Heart right ventricle (tissue), 16 donors: ENCODE results near the gene C2. TPM values are rescaled to one million over a fixed set of nuclear protein-coding genes. Genes with fewer than 3 reads are reported as not detected.
A peak's percentile ranks its signal among the peaks of the same experiment; 100 is the strongest.

Source experiments
- ATAC-seq, 8 donors: fragments of 200-7000 bp; cut with Tn5 transposase; one replicate each; pipeline ENCODE4 v1.9.1; 2020; ENCODE audit warnings: mild to moderate bottlenecking in 8 of 8, moderate library complexity in 8 of 8, moderate number of reproducible peaks in 1 of 8
- DNase-seq, 2 donors: peaks; one replicate each; pipeline ENCODE4 v3.0.0-alpha.2; 2020
- H3K27ac ChIP-seq, 10 donors: fragments of 200-600 bp; sonication (generic) in 2 of 10; one replicate each; pipeline versions ENCODE4 v1.5.0 to v1.8.0; 2020 to 2022; ENCODE audit warnings: mild to moderate bottlenecking in 3 of 10
- H3K27me3 ChIP-seq, 7 donors: fragments of 200-600 bp; one replicate each; pipeline ENCODE4 v1.8.0; 2021 to 2022; ENCODE audit warnings: mild to moderate bottlenecking in 2 of 7
- H3K36me3 ChIP-seq, 9 donors: fragments of 200-600 bp; sonication (generic) in 1 of 9; one replicate each; pipeline versions ENCODE4 v1.5.0 to v1.8.0; 2020 to 2022; ENCODE audit warnings: mild to moderate bottlenecking in 2 of 9
- H3K4me1 ChIP-seq, 9 donors: fragments of 200-600 bp; sonication (generic) in 1 of 9; one replicate each; pipeline versions ENCODE4 v1.5.0 to v1.8.0; 2020 to 2022; ENCODE audit warnings: mild to moderate bottlenecking in 4 of 9
- H3K4me3 ChIP-seq, 10 donors: fragments of 200-600 bp; sonication (generic) in 2 of 10; one replicate each; pipeline versions ENCODE4 v1.5.0 to v1.8.0; 2020 to 2022; ENCODE audit warnings: mild to moderate bottlenecking in 7 of 10, moderate library complexity in 2 of 10
- H3K9me3 ChIP-seq, 11 donors: fragments of 200-600 bp in 10 of 11; sonication (generic) in 2 of 11; one replicate each; pipeline versions ENCODE4 v1.5.0 to v1.8.0; 2013 to 2022; ENCODE audit warnings: mild to moderate bottlenecking in 2 of 11, control low read depth in 1 of 11, moderate library complexity in 1 of 11
- CTCF ChIP-seq, 9 donors: fragments of 200-600 bp; sonication (generic) in 2 of 9; IDR thresholded peaks; one replicate each; pipeline versions ENCODE4 v1.5.0 to v1.8.0; 2021 to 2022; ENCODE audit warnings: antibody characterized with exemption in 9 of 9, mild to moderate bottlenecking in 5 of 9, moderate library complexity in 1 of 9
- WGBS, 2 donors: extraction: QIAGEN DNeasy Blood & Tissue Kit; methylation state at CpG; one replicate each; pipeline ENCODE4 v1.1.7; 2013; ENCODE audit warnings: inconsistent platforms in 1 of 2; 5-methylcytosine and 5-hydroxymethylcytosine counted together
- intact Hi-C, 10 donors: fragments of 100-400 bp; cut with DNase I; formaldehyde crosslinking; loops; one replicate each; pipeline versions ENCODE4 v1.11.1 to v1.14.2; 2022
- polyA plus RNA-seq, 2 donors: library from polyadenylated mRNA; stranded (reverse); fragments of 200-250 nt; gene quantifications; one replicate each; pipeline ENCODE4 v1.2.3, GENCODE V29; 2013
- total RNA-seq, 10 donors: library from RNA; stranded (reverse); fragmentation: NEBNext Ultra II Directional in 3 of 10; extraction: Animal tissue kit (Norgen Biotek cat#: 25700) in 3 of 10; gene quantifications; one replicate each; pipeline versions ENCODE4 v1.2.1 to v1.2.4, GENCODE V29; 2021 to 2023
- donor health status: Arrhythmogenic right ventricular cardiomyopathy.
- donor health status: ischemic (EF 13 %, LVEDD 7.1; RV severe dilation, severe dysfunction).
- donor health status: healthy with polysubstance abuse.
- donor health status: DM: no; HTN: yes; CAD: no.
- donor health status: DM: no; HTN: no; CAD: no.
- donor health status: ischemic (EF 25% LVEDD 6.9; RV normal size, moderate dysfunction).
- donor health status: ischemic (EF 25% LVEDD 5.7; RV mildly dilated, moderate dysfunction).
- donor health status: healthy.
- donor health status: DM: yes; HTN: yes; CAD: no.
- donor health status: Ischemic cardiomyopathy.
- donor health status: ischemic (EF 35%, LVEDD 5.7; RV mildly dilated, moderate dysfunction).
- donor health status: nonischemic (EF 11% LVEDD 7.7; RV severe dilation, severe dysfunction).
- donor health status: DM: yes; HTN: yes; CAD: no.
- donor health status: PGD.
- donor health status: ischemic (EF 29% LVEDD 5.4; RV normal size, mild dysfunction).
- donor health status: nonischemic (EF 23%, LVEDD 6.1; RV moderate dilation, normal function).

C2 gene
- total and polyA plus RNA-seq, 12 donors = 1.1 to 63.0 (median 3.7) TPM

GRCh38 chr6:31901415-31901952 is 26.0 kb upstream of the C2 start:
- intact Hi-C loops = loop anchor here in 8 of 10 donors (5.0 to 10.0 kb wide), 4 partner anchors 51 to 354 kb away; partner anchors contain the start of genes NELFE (in 5 of the 8), SKIC2 (in 5 of the 8), ATP6V1G2 (in 1 of the 8) and NFKBIL1 (in 1 of the 8)
- Histone ChIP-seq H3K4me1 (peaks cover 3 to 48% (median 34%) of the 10 kb centered on the region in 9 donors), H3K27me3 (no peaks in the 10 kb centered on the region), H3K36me3 (peaks cover 0 to under 1% (median 0%) of the 10 kb centered on the region in 9 donors), H3K9me3 (no peaks in the 10 kb centered on the region), H3K27ac (peak overlapping the region; percentile 65 to 92 (median 85)), H3K4me3 (peak overlapping the region; percentile 42 to 84 (median 64))
- ATAC-seq (peak; percentile 22 to 41 (median 34)), DNase-seq (peak; percentile 66 to 69)
- no peak for TF ChIP-seq CTCF (IDR thresholded peaks at IDR 0.05)
- WGBS, 2 donors = 0 to 1% methylated on average over 32 to 45 of the region's 45 CpGs

GRCh38 chr6:31901953-31902643 is 25.4 kb upstream of the C2 start, which contains the start of gene ZBTB12:
ZBTB12 (minus strand) TSS chr6:31902086; CDS start chr6:31901305, 781 bp downstream.
- H3K4me3 ChIP-seq = peak within 1 kb of the TSS; percentile 42 to 84 (median 64)
- H3K27ac ChIP-seq = peak within 1 kb of the TSS; percentile 65 to 92 (median 85)
- WGBS, 2 donors = 0 to 1% methylated on average over 57 to 69 of the region's 77 CpGs
- TF ChIP-seq CTCF (IDR thresholded peaks at IDR 0.05) = no peak
- intact Hi-C loops = loop anchor here in 8 of 10 donors (2.0 to 10.0 kb wide), 5 partner anchors 39 to 355 kb away; partner anchors contain the start of genes NELFE (in 5 of the 8), SKIC2 (in 5 of the 8), ATP6V1G2 (in 1 of the 8) and NEU1 (in 1 of the 8)
- no peaks in the 10 kb centered on the region for H3K9me3 ChIP-seq
- DNase-seq (peak; percentile 90 to 91), ATAC-seq (peak; percentile 81 to 87 (median 85))
- no peaks in the 10 kb centered on the region for H3K27me3 ChIP-seq
- H3K4me1 ChIP-seq = peaks cover 3 to 46% (median 28%) of the 10 kb centered on the region in 9 donors
- no peaks in the 10 kb centered on the region for H3K36me3 ChIP-seq

- Histone ChIP-seq H3K4me3 (no peak overlapping the region), H3K27me3 (no peaks in the 10 kb centered on the region), H3K36me3 (no peaks in the 10 kb centered on the region), H3K4me1 (peaks cover 3 to 41% (median 19%) of the 10 kb centered on the region in 9 donors), H3K27ac (no peak overlapping the region), H3K9me3 (no peaks in the 10 kb centered on the region)
- intact Hi-C loops = loop anchor here in 8 of 10 donors (2.0 to 10.0 kb wide), 5 partner anchors 41 to 357 kb away; partner anchors contain the start of genes NELFE (in 5 of the 8), SKIC2 (in 5 of the 8), ATP6V1G2 (in 1 of the 8) and NEU1 (in 1 of the 8)
- 80 to 81% methylated on average over 3 of the region's 3 CpGs for WGBS, 2 donors
- no peak for TF ChIP-seq CTCF (IDR thresholded peaks at IDR 0.05)
- ATAC-seq (no peak), DNase-seq (no peak)
Measured at GRCh38 chr6:31903957-31904356, 23.6 kb upstream of the C2 start.

GRCh38 chr6:31905041-31905440 is 22.5 kb upstream of the C2 start:
- no peak overlapping the region for H3K27ac ChIP-seq
- intact Hi-C loops = loop anchor here in 2 of 10 donors (10.0 kb wide), 1 partner anchor 50 kb away; the partner anchor contains the start of genes NELFE (in 2 of the 2) and SKIC2 (in 2 of the 2)
- ATAC-seq (no peak), DNase-seq (no peak)
- no peaks in the 10 kb centered on the region for H3K9me3 ChIP-seq
- H3K4me3 ChIP-seq = no peak overlapping the region
- no peaks in the 10 kb centered on the region for H3K27me3 ChIP-seq
- no peak for TF ChIP-seq CTCF (IDR thresholded peaks at IDR 0.05)
- H3K36me3 ChIP-seq = no peaks in the 10 kb centered on the region
- 91 to 100% methylated on average over 1 of the region's 1 CpG for WGBS, 2 donors
- peaks cover 3 to 32% (median 13%) of the 10 kb centered on the region in 9 donors for H3K4me1 ChIP-seq
